Measurements from ENCODE around the gene ITPR3. TPM values are rescaled to one million over a fixed set of nuclear protein-coding genes. Genes with fewer than 3 reads are reported as not detected.

Gene ITPR3
- polyA plus RNA-seq, 1 of the 3 experiments (the other 2 are of a cell fraction): 8.1 TPM

DNA sequence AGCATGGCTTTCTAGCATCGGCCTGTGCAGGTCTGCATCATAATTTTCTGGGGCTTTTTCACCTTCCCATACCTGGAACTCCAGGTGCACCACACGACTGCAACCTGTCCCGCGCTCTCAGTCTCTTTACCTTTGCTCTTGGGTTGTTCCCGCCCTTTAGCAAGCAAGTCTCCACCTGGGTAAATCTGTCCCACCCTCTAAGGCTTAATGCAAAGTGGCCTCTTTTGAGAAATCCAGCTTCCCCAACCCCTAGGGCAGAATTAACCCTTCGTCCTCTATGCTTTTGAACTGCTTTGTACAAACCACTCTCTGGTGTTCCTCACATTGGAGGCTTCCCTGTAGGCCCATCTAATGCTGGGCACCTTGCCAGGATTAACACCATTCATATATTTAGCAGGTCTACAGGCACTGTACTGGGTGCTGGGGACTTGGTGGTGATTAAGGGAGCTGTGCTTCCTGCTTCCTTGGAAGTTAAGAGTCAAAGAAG lies 2.8 kb downstream of the ITPR3 start:
- CTCF ChIA-PET: interaction anchor here (0.9 to 1.9 kb wide), 3 partner anchors 11 to 39 kb away, joined by 3 to 8 read pairs (median 3); no protein-coding TSS in a partner anchor
- no peak overlapping the region for H3K4me2 ChIP-seq
- H3K9me3 ChIP-seq: no peaks in the 10 kb centered on the region
- H2AFZ ChIP-seq (ENCODE audit: low read depth): no peak overlapping the region
- peaks cover 0 to 19% of the 10 kb centered on the region in 2 experiments; a peak in 1 of 4 replicates for H3K4me1 ChIP-seq (ENCODE audit: control insufficient read depth in 1 of 2, insufficient read depth in 2 of 2, low read depth in 1 of 2, low read length in 1 of 2)
- DNase-seq: no peak
- no peaks in the 10 kb centered on the region for H3K27me3 ChIP-seq (ENCODE audit: insufficient read depth)
- no peaks in the 10 kb centered on the region for H3K36me3 ChIP-seq (replicated peaks in 1 of 2; ENCODE audit: control insufficient read depth in 1 of 2, insufficient read depth in 2 of 2, low read length in 1 of 2)
- TF ChIP-seq FOXJ3 (CRISPR knock-in tag; IDR thresholded peaks at IDR 0.05) (no peak), NRF1 (IDR thresholded peaks at IDR 0.05; ENCODE audit: low read depth, low read length) (no peak), CHD2 (IDR thresholded peaks at IDR 0.05; ENCODE audit: low read length, partially characterized antibody) (no peak)
- no peaks in the 10 kb centered on the region for H4K20me1 ChIP-seq (ENCODE audit: insufficient read depth)
- peaks cover 2% of the 10 kb centered on the region for H3F3A ChIP-seq (replicated peaks; ENCODE audit: insufficient read depth)
- no peaks in the 10 kb centered on the region for H3K79me2 ChIP-seq (ENCODE audit: insufficient read depth)
- POLR2A ChIA-PET: no interaction called here
- H3K27ac ChIP-seq (ENCODE audit: low read depth in 2 of 2, low read length in 1 of 2): no peak overlapping the region
- H3K9ac ChIP-seq: no peak overlapping the region
- no peak overlapping the region for H3K4me3 ChIP-seq (ENCODE audit: low read depth in 2 of 2, low read length in 1 of 2)
- 97% methylated on average over 6 of the region's 6 CpGs for WGBS (ENCODE audit: low lambda C conversion rate)
- H3K9me2 ChIP-seq: no peaks in the 10 kb centered on the region

- WGBS (ENCODE audit: low lambda C conversion rate): 96% methylated on average over 3 of the region's 4 CpGs
- no peaks in the 10 kb centered on the region for H3K36me3 ChIP-seq (replicated peaks in 1 of 2; ENCODE audit: control insufficient read depth in 1 of 2, insufficient read depth in 2 of 2, low read length in 1 of 2)
- no peaks in the 10 kb centered on the region for H3K9me3 ChIP-seq
- CTCF ChIA-PET: interaction anchor here (0.9 to 1.9 kb wide), 3 partner anchors 12 to 76 kb away, joined by 3 to 8 read pairs (median 4); no protein-coding TSS in a partner anchor
- POLR2A ChIA-PET: no interaction called here
- H3K4me3 ChIP-seq (ENCODE audit: low read depth in 2 of 2, low read length in 1 of 2): no peak overlapping the region
- H3K27me3 ChIP-seq (ENCODE audit: insufficient read depth): no peaks in the 10 kb centered on the region
- H3K4me2 ChIP-seq: no peak overlapping the region
- H3K9me2 ChIP-seq: no peaks in the 10 kb centered on the region
- H3F3A ChIP-seq (replicated peaks; ENCODE audit: insufficient read depth): peaks cover 2% of the 10 kb centered on the region
- H3K27ac ChIP-seq (ENCODE audit: low read depth in 2 of 2, low read length in 1 of 2): no peak overlapping the region
- peaks cover 0 to 19% of the 10 kb centered on the region in 2 experiments; a peak in 1 of 4 replicates for H3K4me1 ChIP-seq (ENCODE audit: control insufficient read depth in 1 of 2, insufficient read depth in 2 of 2, low read depth in 1 of 2, low read length in 1 of 2)
- H4K20me1 ChIP-seq (ENCODE audit: insufficient read depth): no peaks in the 10 kb centered on the region
- no peak for DNase-seq
- H3K79me2 ChIP-seq (ENCODE audit: insufficient read depth): no peaks in the 10 kb centered on the region
- TF ChIP-seq RCOR1 (IDR thresholded peaks at IDR 0.05; ENCODE audit: low read length) (no peak), TAF1 (IDR thresholded peaks at IDR 0.05; ENCODE audit: borderline replicate concordance, low read depth, low read length) (no peak)
- H2AFZ ChIP-seq (ENCODE audit: low read depth): no peak overlapping the region
- H3K9ac ChIP-seq: no peak overlapping the region
Observed at GRCh38 chr6:33624856-33625255, 3.7 kb downstream of the ITPR3 start.

- no peak for TF ChIP-seq RFX5 (IDR thresholded peaks at IDR 0.05; ENCODE audit: low read length)
- no peak for TF ChIP-seq RCOR1 (IDR thresholded peaks at IDR 0.05; ENCODE audit: low read length)
- no peak for TF ChIP-seq NFIC (IDR thresholded peaks at IDR 0.05; ENCODE audit: borderline replicate concordance)
- no peak for TF ChIP-seq JUND (IDR thresholded peaks at IDR 0.05)
- no peak for TF ChIP-seq MXI1 (IDR thresholded peaks at IDR 0.05; ENCODE audit: low read depth, low read length)
- TF ChIP-seq, protein P1, sequence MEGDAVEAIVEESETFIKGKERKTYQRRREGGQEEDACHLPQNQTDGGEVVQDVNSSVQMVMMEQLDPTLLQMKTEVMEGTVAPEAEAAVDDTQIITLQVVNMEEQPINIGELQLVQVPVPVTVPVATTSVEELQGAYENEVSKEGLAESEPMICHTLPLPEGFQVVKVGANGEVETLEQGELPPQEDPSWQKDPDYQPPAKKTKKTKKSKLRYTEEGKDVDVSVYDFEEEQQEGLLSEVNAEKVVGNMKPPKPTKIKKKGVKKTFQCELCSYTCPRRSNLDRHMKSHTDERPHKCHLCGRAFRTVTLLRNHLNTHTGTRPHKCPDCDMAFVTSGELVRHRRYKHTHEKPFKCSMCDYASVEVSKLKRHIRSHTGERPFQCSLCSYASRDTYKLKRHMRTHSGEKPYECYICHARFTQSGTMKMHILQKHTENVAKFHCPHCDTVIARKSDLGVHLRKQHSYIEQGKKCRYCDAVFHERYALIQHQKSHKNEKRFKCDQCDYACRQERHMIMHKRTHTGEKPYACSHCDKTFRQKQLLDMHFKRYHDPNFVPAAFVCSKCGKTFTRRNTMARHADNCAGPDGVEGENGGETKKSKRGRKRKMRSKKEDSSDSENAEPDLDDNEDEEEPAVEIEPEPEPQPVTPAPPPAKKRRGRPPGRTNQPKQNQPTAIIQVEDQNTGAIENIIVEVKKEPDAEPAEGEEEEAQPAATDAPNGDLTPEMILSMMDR (IDR thresholded peaks at IDR 0.05): no peak
- Histone ChIP-seq H3K79me2 (ENCODE audit: insufficient read depth) (no peaks in the 10 kb centered on the region), H3K4me2 (no peak overlapping the region), H3K27me3 (ENCODE audit: insufficient read depth) (no peaks in the 10 kb centered on the region), H3F3A (replicated peaks; ENCODE audit: insufficient read depth) (peaks cover under 1% of the 10 kb centered on the region), H2AFZ (ENCODE audit: low read depth) (no peak overlapping the region), H4K20me1 (ENCODE audit: insufficient read depth) (no peaks in the 10 kb centered on the region), H3K9me3 (no peaks in the 10 kb centered on the region), H3K9ac (no peak overlapping the region), H3K9me2 (no peaks in the 10 kb centered on the region), H3K4me3 (ENCODE audit: low read depth in 2 of 2, low read length in 1 of 2) (no peak overlapping the region), H3K4me1 (ENCODE audit: control insufficient read depth in 1 of 2, insufficient read depth in 2 of 2, low read depth in 1 of 2, low read length in 1 of 2) (peaks cover 0 to 7% of the 10 kb centered on the region in 2 experiments; a peak in 1 of 4 replicates), H3K27ac (ENCODE audit: low read depth in 2 of 2, low read length in 1 of 2) (no peak overlapping the region), H3K36me3 (replicated peaks in 1 of 2; ENCODE audit: control insufficient read depth in 1 of 2, insufficient read depth in 2 of 2, low read length in 1 of 2) (no peaks in the 10 kb centered on the region)
- ChIA-PET CTCF (interaction anchor here (1.1 to 1.5 kb wide), 2 partner anchors 73 to 75 kb away, joined by 3 to 4 read pairs; no protein-coding TSS in a partner anchor), POLR2A (no interaction called here)
- WGBS (ENCODE audit: low lambda C conversion rate): 85% methylated on average over 4 of the region's 5 CpGs
- DNase-seq: no peak
Observed at GRCh38 chr6:33627876-33628275, 6.8 kb downstream of the ITPR3 start.
